Gastroesophageal sphincter (tissue), 4 donors: Measurements from ENCODE around the gene FAM240B. TPM values are rescaled to one million over a fixed set of nuclear protein-coding genes. Genes with fewer than 3 reads are reported as not detected.

Experiments
- ATAC-seq: fragments of 150-250 bp; one replicate; pipeline ENCODE4 v1.9.1; 2016; ENCODE audit warnings: mild to moderate bottlenecking, moderate library complexity
- H3K27ac ChIP-seq, 4 donors: fragments of 200-600 bp; sonication (generic) in 3 of 4; 1 replicate in 3 of 4; 2 replicates in 1 of 4; pipeline ENCODE4 v1.5.1; 2016 to 2019
- H3K27me3 ChIP-seq: fragments of 200-600 bp; sonication (generic); one replicate; pipeline ENCODE4 v1.5.1; 2019
- H3K36me3 ChIP-seq, 2 donors: fragments of 200-600 bp; sonication (generic); one replicate each; pipeline ENCODE4 v1.5.1; 2019; ENCODE audit warnings: control low read depth in 1 of 2
- H3K4me1 ChIP-seq, 3 donors: fragments of 200-600 bp; sonication (generic); 1 replicate in 2 of 3; 2 replicates in 1 of 3; pipeline ENCODE4 v1.5.1; 2016 to 2019; ENCODE audit warnings: control low read depth in 2 of 3
- H3K4me3 ChIP-seq, 2 donors: fragments of 200-600 bp; sonication (generic); one replicate each; pipeline ENCODE4 v1.5.1; 2019; ENCODE audit warnings: mild to moderate bottlenecking in 1 of 2, moderate library complexity in 1 of 2
- H3K9me3 ChIP-seq, 3 donors: fragments of 200-600 bp; sonication (generic); one replicate each; pipeline ENCODE4 v1.5.1; 2017 to 2019; ENCODE audit warnings: control low read depth in 2 of 3
- CTCF ChIP-seq, 4 experiments: fragments of 200-600 bp in 2 of 4; fragments of 450-650 bp in 2 of 4; sonication (generic) in 1 of 4; IDR thresholded peaks; one replicate each; pipeline ENCODE4 v1.5.1; 2017 to 2019; ENCODE audit warnings: antibody characterized with exemption in 4 of 4, mild to moderate bottlenecking in 2 of 4, moderate library complexity in 2 of 4
- EP300 ChIP-seq: sonication (generic); formaldehyde crosslinking; IDR thresholded peaks from one replicate; pipeline ENCODE4 v1.6.1; 2017; ENCODE audit warnings: antibody characterized with exemption, mild to moderate bottlenecking
- POLR2A ChIP-seq, 2 donors: fragments of 450-650 bp; IDR thresholded peaks; one replicate each; pipeline ENCODE4 v1.6.1; 2017; ENCODE audit warnings: antibody characterized with exemption in 2 of 2, mild to moderate bottlenecking in 2 of 2, moderate library complexity in 1 of 2
- POLR2AphosphoS5 ChIP-seq: sonication (generic); formaldehyde crosslinking; IDR thresholded peaks from one replicate; pipeline ENCODE4 v1.6.1; 2017; ENCODE audit warnings: antibody characterized with exemption
- WGBS, 2 donors: methylation state at CpG; one replicate each; pipeline ENCODE4 v1.1.5; 2018; ENCODE audit warnings: low coverage in 1 of 2; 5-methylcytosine and 5-hydroxymethylcytosine counted together
- small RNA-seq, 4 donors: library from RNA; depleted of rRNA; stranded (forward); fragments of <200 nt; gene quantifications; one replicate each; pipeline ENCODE3, GENCODE V24; 2016
- total RNA-seq, 4 donors: library from RNA; depleted of rRNA; stranded (reverse); fragments of >200 nt; gene quantifications; one replicate each; pipeline ENCODE4 v1.1.0, GENCODE V29; 2016

FAM240B gene
- total RNA-seq, 4 donors from 2014 or later, result not detected

GRCh38 chr9:38649731-38650363 is 70.1 kb downstream of the FAM240B start:
- ATAC-seq, result no peak
- no peaks in the 10 kb centered on the region for H3K36me3 ChIP-seq
- no peak overlapping the region for H3K27ac ChIP-seq
- H3K4me3 ChIP-seq, result no peak overlapping the region
- no peaks in the 10 kb centered on the region for H3K4me1 ChIP-seq
- H3K27me3 ChIP-seq, result no peaks in the 10 kb centered on the region
- 93 to 95% methylated on average over 3 of the region's 8 CpGs for WGBS, 2 donors
- H3K9me3 ChIP-seq, result no peaks in the 10 kb centered on the region
- TF ChIP-seq CTCF (IDR thresholded peaks at IDR 0.05) (no peak), POLR2AphosphoS5 (no peak), POLR2A (IDR thresholded peaks at IDR 0.05) (no peak), EP300 (no peak)

DNA sequence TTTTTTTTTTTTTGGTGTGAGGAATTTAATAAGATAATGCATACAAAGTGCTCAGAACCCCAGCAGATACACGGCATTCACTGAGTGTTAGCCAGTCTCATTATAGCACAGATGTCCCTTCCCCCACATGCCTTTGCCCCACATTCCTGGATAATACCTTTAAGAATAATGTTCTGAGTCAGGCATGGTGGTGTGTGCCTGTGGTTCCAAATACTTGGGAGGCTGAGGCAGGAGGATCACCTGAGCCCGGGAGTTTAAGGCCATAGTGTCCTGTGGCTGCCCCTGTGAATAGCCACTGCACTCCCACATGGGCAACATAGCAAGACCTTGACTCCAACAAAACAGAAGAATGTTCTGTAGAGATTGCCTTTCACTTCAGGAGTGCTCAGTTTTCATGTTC is 75.3 kb downstream of the FAM240B start:
- Histone ChIP-seq H3K9me3 (no peaks in the 10 kb centered on the region), H3K27ac (no peak overlapping the region), H3K4me3 (no peak overlapping the region), H3K4me1 (no peaks in the 10 kb centered on the region), H3K36me3 (no peaks in the 10 kb centered on the region), H3K27me3 (peaks cover 20% of the 10 kb centered on the region)
- WGBS, 2 donors, result 42% methylated on average over 2 of the region's 2 CpGs; no CpG with 5 or more reads in 1 of the 2 donors
- TF ChIP-seq POLR2AphosphoS5 (no peak), CTCF (IDR thresholded peaks at IDR 0.05) (no peak), EP300 (no peak), POLR2A (IDR thresholded peaks at IDR 0.05) (no peak)
- ATAC-seq, result no peak

Small RNA genes lying within 50 kb of the gene (small RNA-seq; reads per million reads assigned to genes)
- gene RNU6-765P, result 0 reads per million in 4 donors

Other genes starting within 250 kb of the FAM240B start
- gene ANKRD18A, start 99.5 kb downstream of the FAM240B start, total RNA-seq, result under 1 TPM in 2 of 4 donors, not detected in 2; 0.16 to 0.19 TPM